Activated T-cell treated with anti-CD3 and anti-CD28 coated beads, Interleukin-2, amount 50 U/mL, for 48 hours (primary cell): ENCODE data around the gene ME3.

Source experiments
- DNase-seq, 2 experiments: peaks; one replicate each; pipeline ENCODE4 v3.0.0-alpha.2; 2020

Gene ME3

DNA sequence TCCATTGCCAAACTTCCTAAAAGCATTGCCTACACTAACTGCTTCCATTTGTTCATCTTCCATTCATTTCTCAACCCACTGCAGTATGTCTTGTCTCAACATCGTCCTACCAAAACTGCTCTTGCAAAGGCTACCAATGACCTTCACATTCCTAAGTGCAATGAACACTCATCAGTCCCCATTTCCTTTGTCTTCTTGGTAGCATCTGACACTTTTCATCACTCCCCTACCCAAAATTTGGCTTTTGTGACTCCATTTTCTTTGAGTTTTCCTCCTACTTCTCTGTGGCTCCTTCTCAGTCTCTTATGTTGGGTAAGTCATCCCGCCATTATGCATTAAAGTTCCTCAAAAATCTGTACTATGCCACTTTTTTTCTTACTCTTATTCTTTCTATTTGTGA lies 162.3 kb downstream of the ME3 start:
- DNase-seq = no peak

DNA sequence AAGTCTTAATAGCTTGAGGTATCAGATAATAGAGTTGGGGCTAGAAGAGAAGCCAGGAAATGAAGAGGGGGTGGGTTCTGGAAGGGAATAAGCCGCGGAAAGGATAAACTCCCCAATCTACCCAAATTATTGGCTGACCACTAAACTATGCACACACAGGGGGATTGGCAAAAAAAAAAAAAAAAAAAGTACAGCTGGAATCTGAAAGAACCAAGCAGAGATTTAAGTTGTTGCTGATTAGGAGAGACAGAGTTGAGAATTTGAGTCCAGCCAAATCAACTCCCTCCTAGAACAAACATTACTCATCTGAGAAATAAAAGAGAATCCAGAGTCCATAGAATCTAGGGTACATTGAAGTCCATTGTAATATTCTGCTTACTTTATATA lies 162.8 kb downstream of the ME3 start:
- no peak for DNase-seq

DNA sequence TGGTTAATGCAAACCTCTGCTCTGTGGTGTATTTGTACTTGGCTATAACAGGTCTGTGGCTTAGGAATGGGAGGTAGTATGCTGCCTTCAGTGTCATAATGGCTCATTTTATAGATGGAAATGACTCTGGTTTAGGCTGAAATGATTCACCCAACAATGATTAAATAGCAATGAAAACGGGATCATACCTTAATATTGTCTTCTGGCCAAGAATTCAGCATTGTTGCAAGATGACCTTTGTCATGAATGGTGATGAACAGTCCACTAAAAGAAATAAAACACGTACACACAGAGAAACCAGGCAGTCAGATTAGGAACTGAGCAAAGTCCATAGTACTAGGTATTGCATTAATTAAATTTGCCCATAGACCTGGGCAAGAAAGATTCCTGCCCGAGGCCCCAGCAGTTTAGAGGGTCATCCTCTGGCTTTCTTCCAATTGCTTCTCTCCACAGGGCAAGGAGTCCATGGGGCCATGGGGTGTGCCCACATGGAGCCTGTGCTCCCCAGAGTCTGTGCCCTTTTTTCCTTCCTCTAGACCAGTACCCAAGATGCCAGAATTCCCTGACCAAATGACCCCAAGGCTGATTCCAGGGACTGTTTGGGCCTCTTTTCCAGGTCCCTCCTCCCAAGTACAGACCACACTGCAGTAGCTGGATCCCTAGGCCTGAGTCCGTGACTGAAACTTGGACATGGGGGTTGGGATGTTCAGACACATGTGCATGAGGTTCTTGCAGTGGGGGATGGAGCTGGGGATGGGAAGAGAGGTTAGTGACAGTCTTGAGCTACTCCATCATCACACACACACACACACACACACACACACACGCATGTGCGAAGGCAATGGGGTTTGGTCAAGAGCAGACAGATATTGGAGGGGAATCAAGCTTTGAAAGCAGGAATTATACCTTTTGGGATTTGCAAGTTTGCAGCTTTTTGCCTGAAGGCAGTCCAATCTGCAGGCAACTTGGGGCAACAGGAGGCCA lies 163.5 kb downstream of the ME3 start:
- no peak for DNase-seq

DNA sequence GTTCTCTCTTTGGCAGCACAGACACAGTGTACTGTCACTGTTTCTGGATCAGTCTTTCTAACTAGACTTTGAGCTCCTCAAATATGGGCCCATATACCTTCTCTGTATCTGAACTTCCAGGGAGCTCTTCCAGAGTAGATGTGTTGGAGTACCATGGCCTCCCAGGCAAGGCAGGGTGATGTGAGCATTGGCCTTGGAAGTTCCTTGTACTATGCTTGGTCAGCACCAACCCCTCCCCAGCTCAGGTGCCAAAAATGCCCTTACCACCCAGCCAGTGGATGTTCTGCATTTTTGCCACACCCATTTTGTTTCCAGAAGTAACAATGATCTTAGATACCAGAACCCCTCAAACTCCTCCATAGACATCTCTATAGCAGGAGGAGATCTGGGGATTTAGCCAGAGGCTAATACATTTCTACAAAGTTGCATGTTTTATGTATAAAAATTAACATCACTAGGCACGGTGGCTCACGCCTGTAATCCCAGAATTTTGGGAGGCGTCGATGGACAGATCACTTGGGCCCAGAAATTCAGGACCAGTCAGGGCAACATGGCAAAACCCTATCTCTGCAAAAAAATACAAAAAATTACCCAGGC lies 165.1 kb downstream of the ME3 start:
- no peak for DNase-seq

DNA sequence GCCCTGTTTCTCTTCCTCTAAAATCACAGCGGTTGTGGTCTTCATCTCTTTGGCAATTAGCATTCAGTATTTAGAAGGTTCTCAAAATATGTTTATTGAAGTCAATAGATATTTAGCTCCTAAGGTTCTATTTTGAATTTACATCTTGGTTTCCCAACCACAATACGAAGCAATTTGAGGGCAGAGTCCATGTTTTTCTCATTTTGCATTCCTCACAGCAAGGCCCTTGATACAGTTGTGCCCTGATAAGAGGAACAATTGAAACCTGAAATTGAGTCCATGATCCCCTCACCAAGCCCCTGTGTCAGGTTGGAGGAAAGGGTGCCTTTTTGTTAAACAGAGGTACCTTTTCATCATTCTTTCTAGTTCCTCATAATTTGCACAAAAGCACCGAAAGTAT lies 166.2 kb downstream of the ME3 start:
- no peak for DNase-seq

DNA sequence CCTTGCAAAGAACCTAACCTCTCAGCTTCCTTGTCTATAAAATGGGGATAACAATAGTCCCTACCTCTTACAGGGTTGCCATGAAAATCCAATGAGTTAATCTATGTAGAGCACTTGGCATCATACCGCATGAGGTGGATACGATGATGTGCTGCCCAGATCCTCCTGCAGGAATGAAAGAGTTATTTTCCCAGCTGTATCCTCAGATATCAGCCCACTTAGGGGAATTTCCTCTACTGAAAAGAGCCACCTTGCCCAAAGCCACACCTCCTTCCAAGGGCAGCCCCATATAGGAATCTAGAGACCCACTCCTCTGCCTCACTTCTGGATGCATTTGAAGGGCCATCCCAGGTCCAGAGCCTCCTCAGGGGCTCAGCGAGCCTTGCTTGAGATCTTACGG lies 169.3 kb downstream of the ME3 start:
- DNase-seq = no peak

DNA sequence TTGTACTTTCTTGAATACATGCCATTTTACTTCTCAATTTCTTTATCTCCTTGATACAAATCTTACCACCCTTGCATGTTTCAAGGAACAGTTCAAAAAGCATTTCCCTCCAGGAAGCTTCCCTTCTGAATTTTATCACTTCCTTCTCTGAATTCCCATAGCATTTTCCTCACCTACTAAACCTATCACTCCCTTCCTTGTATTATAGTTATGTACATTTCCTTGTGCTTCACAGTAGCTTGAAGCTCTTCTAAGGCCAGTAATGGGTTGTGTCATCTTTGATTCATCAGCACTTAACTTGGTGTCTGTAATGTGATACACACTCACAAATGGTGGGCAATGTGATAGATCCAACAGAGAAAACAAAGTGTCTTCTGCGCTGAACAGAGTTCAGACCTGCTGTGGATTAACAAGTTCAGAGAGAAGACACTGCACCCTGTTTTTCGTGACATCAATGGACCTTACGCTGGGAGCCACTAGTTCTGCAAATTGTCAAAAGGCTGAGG lies 170.2 kb downstream of the ME3 start:
- DNase-seq = no peak

DNA sequence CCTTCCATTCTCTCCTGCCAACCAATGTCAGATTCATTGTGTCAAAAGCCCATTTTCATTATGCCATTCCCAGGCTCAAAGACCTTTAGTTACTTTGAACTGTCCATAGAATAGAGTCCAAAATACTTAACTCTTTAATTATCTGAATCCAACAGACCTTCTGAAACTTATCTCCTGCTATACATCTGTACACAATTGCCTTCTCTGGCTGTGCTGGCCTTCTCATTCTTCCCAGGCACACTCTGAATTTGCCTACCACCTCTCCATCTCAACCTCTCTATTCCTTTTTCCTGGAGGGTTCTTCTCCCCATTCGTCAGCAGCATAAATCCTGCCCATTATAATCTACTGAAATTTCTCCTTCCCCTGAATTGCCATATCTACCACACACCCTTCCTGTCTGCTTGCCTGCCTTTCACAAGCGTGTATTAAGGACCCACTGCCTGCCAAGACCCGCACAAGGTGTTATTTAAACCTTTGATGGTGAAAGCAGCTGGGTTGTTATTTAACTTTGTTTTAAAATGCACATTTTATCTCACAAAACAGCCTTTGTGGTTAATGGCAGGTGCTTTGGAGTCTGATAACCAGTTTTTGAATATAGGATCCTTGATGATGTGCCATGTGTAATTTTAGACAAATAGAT lies 171.8 kb downstream of the ME3 start:
- DNase-seq = no peak

DNA sequence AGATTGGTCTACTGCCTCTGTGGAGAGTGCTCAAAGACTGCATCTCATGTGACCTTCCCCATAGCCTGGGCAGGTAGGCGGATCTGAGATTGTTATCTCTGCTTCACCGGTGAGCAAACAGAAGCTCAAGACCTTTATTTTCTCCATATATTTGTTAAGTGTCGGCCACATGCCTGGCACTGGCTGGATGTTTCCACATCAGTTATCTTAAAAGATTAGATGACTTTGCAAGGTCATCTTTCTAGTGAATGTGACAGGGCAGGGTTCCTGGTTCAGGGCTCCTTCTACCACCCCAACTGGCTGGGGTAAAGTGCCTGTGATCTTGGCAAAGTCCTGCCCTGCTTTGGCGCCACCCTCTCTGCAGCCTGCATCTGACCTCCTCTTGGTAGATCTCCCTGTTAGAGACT lies 172.7 kb downstream of the ME3 start:
- no peak for DNase-seq

DNA sequence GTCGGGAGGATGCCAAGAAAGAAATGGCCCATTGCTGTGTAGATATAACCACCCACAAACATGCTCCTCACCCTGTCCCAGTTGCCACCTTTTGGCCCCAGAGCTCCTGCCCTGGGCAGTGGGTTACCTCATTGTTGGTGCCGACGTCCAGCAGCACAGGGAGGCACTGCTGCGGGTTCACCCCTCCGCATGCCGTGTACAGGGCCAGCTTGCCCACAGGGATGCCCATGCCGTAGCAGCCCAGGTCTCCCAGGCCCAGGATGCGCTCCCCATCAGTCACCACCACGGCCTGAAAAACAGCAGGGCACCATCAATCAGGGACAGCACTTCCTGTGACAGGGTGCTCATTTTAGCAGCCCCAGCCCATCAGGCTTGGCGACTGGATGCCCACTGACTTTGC lies 174.6 kb downstream of the ME3 start:
- DNase-seq = no peak

DNA sequence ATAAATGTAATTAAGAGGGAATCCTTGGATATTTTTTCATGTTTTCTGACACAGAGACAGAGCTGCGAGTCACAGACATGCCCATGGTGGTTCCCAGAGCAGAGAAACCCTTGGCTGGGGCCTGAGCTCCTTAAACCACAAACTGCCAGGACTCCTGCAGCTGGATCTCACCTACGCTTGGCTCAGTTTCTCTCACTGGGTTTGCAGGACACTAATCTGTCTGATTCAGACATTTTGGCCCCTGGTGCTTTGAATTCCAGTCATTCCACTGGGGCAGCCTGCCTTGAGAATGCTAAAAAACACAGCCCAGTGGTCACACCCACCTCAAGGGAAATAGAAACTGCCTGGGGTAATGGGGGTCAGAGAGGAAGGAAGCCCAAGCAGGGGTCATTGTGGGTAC lies 175.1 kb downstream of the ME3 start:
- no peak for DNase-seq

DNA sequence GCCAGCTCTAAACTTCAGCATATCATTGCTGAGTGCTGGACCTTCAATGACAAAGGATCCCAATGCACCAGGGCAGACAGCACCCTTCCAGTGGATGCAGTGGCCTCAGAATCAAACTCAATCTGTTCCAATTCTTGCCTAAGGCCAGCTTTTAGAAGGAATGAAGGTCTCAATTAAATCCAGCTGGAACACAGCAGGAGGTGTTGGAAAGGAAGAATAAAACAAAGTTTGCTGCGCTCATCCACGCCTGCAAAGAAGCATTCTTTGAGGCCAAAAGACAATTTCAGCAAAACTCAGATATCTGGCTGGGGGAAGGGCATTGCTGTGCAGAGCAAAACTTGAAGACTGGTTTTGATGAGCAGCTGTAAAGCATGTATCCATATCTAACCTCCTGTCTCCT lies 177.1 kb downstream of the ME3 start:
- no peak for DNase-seq

DNA sequence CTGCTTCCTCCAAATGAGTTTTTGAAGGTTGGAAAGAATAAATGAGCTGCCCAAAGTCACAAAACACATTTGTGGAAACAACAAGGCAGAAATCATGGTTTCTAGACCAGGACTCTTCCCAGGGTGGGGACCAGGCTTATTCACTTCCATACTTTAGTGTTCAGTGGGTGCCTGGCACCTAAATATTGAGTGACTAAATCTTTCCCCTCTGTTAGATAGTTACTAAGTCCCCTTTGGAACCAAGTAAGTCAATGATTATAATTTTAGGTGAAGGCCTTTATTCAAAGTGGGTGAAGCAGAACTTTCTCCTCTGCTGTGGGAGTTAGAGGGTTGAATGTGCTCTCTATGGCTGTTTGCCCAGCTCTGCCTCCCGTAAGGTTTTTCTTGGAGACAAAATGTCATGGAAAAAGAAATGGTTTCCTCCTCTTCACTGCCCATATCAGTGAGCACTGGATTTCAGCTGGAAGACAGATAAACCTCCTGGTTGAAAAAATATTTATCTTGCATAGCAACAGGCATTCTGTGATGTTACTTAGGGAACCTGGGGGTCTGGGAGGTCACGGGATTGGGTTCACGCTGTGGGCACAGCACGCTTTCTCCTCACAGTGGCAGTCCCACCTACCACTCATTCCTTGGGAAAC lies 179.9 kb downstream of the ME3 start:
- DNase-seq = no peak

DNA sequence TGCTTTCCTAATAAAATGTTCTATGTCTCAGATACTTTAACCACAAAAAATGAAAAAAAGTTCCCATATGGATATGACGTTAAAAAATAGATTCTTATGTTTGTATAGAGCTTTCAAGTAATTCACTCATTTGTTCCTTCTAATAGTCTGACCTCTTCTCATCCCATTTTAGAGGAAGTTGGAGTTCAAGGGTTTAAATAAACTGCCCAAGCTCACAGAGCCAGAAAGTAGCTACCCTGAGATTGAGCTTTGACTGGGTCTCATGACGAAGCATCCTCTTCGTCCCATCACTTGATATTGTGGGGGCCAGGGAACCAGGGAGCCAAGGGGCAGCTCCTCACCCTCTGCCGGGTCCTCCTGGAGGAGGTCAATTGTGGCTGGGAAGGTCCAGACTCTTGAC lies 181.4 kb downstream of the ME3 start:
- DNase-seq = no peak

DNA sequence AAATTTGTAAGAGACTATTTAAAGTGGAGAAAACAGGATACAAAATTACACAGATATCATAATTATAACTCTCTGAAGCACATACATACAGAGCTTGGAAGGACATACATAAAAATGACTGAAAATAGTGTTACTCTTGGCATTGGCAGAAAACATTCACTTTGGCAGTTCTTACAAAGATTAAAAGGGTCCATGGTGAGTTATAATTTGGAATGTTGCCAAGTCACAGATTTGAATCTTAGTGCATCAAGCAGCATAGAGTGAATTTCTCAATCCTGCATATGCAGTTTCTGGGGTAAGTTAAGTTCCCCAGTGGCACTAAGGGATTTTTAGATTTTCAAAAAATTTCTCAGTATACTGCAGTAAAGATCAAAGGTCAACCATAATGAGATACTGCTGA lies 181.8 kb downstream of the ME3 start:
- no peak for DNase-seq

DNA sequence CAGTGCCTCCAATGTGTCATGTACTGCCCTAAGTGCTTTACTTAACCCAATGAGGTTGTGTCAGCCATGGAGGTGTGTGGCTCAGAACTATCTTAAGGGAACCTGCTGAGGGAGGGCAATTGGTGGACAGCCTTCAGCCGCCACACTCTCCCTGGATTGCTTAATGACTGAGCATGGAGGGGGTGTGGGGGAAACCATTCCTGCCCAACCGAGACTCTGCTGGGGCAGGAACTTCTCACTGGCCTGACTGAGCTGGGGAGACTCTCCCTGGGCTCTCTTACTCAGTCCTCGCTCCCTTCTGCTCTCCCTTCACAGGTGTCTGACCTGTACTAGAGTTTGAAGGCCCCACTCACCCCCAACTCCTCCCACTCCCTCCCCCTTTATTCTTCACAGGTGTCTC lies 183.0 kb downstream of the ME3 start:
- DNase-seq = no peak

DNA sequence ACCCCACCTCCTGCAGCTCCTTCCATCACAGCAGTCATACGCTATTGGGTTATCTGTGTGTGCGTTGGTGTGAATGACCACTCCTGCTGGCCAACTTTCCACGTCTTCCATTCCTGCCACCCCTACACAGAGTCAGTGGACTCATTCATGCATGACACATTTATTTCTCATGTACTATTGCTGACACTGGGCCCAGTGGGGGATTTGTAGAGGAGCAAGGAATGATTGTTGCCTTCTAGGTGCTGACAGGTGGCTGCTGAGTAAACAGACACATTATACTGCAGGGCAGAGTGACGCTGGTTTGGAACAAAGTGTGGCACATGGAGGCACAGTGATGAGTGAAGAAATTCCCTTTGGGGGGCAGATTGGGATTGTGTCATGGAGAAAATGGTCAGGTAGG lies 183.9 kb downstream of the ME3 start:
- DNase-seq = no peak

DNA sequence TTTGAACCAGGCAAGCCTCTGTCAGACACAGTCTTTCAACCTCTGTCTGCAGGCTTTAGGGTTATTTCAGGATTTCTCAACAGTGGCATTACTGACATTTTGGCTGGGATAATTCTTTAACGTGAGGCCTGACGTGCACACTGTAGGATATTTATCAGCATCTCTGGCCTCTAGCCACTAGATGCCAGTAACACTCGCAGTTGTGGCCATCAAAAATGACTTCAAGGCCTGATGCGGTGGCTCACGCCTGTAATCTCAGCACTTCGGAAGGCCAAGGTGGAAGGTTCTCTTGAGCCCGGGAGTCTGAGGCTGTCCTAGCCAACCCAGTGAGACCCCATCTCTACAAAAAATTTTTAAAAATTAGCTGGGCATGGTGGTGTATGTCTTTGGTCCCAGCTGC lies 184.7 kb downstream of the ME3 start:
- no peak for DNase-seq

DNA sequence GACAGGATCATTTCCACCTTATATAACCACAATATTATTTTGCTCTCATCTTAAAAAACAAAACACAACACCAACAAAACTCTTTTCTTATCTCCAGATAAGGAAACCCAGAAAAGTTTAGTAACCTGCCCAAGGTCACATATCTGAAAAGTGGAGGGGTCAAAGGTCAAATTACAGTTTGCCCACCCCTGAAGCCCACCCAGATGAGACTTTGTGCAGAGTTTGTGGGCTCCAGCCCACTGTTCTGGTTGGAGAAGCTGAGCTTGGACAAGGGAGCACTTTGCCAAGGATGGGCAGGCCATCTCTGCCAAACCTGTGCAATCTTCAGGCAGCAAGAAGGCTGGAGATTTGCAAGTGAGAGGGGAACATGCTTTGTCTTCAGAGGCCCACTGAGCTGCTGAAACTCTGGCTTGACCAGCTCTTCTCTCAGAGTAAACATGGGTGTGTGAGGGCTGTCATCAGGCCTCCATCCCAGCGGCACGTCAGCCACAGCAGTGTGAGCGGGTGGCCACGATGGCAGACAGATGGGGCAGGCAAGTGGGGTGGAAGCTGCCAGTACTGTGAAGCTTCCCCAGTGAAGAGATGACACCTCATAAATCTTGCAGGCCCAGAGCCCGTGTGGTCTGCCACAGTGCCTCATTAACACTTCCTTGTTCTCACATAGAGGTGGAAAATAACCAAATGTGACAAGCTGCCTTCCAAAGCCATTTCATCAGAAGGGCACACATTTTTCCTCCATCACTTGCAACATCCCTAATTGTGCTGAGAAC lies 186.0 kb downstream of the ME3 start:
- no peak for DNase-seq

DNA sequence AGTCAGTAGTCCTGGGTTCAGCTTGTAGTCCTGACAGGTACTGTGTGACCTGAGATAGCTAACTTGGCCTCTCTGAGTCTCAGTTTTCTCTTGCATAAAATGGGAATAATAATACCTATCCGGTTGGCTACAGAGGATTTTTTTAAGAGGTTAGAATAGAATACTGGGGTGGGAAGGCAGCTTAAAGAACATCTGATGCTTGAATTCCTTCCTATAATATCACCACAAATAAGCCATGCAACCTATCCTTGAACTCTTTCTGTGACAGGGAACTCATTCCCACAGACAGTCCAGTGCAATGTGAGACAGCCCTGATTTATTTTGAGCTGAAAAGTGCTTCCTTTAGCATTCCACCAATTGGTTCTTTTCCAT lies 187.6 kb downstream of the ME3 start:
- no peak for DNase-seq

DNA sequence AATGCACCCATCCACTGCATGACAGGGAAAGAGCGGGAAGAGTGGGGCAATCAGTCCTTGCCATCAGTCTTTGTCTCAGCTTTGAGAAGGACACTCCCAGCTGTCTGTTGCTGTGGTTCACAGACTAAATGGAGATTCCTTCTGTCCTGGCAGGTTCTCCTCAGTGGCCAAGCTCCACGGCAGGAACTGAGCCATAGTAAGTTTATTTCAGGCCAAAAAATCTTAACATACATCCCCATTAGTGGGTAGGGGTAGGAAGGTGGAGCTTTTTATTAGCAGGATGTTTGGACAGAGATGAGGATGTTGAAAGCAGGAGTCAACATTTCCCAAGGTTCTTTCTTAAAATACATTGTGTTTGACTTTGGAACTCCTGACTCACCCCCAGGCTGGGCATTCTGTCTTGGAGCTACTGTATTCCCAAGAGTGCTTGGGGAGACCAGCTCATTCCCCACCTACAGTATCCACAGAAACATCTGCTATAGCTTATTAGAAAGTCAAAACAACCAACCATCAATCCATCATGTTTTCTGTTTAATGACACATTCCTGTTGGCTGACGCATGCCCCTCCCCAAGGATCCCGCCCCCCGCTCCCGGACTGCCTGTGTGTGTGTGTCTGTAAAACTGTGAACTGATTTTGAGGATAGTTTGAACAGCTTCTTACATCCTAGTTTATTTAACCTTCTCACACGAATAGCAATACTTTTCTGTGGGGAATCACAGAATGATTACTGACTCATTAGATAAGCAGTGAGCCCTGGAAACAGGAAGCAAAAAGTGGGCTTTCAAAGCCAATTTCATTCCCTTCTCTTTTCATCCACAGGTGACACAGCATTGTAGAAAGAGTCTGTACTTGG lies 188.2 kb downstream of the ME3 start:
- DNase-seq = no peak

DNA sequence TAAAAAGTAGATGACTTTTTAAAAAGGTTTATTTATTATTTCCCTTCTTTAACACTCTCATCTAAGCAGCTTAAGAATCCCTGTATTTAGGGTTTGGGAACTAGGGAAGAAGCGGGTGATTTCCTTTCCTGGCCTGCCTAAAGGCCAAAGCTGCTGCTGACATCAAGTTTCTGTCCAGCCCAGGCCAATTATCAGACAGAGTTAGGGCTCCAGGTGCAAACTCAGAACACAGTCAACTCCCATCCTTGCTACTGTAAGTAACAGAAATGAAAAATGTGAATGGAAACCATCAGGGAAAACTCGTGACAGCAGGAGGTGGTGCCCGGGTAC lies 188.8 kb downstream of the ME3 start:
- DNase-seq = no peak
